ENCODE data around the gene TIMMDC1.
"Not testable (repeated sequence)": the region's sequence is repeated elsewhere in the genome, so short reads cannot be mapped to it uniquely, and the experiment has no call there.

TIMMDC1 gene

DNA sequence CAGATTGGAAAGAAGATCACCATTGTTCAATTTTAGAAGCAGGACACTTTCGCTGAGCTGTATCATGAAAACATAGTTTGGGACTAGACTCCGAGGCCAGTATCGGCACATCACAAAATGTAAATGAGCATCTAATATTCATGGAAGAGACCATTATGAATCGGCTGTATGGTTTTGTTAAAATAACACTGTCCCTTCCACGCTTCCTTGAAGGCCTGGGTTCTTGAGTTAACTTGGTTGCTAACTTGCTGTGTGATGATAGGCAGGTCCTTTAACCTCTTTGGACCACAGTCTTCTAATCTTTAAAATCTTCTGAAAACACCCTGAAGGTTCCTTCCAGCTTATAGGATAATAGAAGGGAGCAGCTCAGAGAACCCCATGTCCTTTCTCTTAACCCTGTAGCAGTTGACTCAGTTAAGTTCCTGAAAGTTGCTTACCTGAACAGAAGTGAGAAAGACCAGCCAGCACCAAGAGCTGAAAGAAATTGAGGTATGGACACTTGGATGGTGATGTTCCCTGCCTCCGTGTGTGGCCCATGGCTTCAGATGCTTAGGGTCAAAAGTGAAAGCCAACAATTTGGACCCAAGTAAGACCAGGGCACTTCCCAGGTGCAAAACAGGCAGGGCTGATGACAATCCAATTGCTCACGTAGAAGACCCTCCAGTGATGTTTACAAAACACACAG, 59.0 kb downstream of the TIMMDC1 start:
- no peak for DNase-seq (ENCODE audit: low read depth)

DNA sequence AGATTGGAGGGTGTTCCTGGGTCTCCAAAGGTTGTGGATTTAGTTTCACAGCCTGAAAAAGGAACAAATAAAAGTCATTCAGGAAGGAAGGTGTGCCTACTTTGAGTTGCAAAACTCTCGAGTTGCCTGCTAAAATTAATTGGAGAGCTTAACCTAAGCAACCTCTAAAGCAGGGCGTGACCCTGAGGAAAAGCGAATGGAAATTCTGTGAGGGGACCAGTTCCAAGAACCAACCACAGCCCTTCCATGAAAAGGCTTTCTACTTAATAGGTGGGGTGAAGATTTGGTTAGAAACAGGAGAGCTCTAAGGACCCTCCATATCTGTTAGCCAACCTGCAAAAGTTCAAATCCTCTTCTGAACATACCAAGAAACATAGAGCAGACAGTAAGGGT, 59.5 kb downstream of the TIMMDC1 start:
- no peak for DNase-seq (ENCODE audit: low read depth)

DNA sequence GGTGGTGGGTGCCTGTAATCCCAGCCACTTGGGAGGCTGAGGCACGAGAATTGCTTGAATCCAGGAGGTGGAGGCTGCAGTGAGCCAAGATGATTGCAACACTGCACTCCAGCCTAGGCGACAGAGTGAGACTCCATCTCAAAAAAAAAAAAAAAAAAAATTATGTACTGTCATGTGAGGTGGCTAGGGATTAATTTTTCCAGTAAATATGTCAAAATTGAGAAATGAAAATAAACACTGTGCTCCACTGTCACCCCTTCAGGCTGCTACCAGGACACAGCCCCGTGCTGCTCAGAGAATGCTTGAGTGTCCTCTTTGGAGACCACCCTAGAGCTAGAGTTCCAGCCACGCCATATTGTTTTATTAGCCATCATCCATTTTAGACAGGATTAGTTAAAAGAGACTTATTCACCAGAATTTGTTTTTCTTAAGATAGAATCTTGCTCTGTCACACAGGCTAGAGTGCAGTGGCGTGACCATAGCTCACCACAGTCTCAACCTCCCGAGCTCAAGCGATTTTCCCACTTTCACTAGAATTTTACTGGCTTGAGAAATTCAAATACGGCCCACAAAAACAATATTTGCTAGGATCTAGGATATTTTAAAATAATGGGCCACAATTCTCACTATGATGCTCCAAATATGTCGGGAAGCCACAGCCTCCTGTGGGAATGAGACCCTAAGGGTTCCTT, 60.4 kb downstream of the TIMMDC1 start:
- no peak for DNase-seq (ENCODE audit: low read depth)

DNA sequence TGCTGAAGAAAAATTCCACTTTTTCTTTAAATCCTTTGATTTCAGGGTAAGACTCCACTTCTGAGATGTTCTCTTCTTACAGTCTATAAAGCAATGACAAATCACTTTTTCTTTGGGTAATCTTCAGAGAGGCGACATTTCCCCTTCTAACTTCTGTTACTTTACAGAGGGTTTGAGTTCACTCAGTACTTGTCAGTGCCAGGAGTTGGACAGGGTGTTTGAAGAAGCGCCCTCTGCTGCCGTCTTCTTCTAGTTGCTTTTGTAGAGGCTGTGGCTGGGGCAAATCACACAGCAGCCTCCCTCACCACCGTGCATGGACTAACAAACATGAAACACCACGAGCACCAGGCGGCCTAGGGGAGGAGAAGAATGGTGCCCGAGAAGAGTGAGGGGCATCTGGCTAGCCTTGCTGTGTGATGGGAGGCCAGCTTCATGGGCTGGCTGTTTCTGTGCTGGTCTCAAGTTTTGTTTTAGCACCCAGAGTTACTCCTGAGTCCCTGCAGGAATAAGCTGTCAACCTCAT, 61.2 kb downstream of the TIMMDC1 start, which contains the start of gene CD80:
TSS of gene CD80 (minus strand) at position 174 of the 523 bp plus-strand sequence. CDS start 1,886 bp downstream, outside the sequence.
- DNase-seq (ENCODE audit: low read depth) = no peak

- DNase-seq (ENCODE audit: low read depth) = no peak
Measured at GRCh38 chr3:119560160-119560559, 61.8 kb downstream of the TIMMDC1 start.

DNA sequence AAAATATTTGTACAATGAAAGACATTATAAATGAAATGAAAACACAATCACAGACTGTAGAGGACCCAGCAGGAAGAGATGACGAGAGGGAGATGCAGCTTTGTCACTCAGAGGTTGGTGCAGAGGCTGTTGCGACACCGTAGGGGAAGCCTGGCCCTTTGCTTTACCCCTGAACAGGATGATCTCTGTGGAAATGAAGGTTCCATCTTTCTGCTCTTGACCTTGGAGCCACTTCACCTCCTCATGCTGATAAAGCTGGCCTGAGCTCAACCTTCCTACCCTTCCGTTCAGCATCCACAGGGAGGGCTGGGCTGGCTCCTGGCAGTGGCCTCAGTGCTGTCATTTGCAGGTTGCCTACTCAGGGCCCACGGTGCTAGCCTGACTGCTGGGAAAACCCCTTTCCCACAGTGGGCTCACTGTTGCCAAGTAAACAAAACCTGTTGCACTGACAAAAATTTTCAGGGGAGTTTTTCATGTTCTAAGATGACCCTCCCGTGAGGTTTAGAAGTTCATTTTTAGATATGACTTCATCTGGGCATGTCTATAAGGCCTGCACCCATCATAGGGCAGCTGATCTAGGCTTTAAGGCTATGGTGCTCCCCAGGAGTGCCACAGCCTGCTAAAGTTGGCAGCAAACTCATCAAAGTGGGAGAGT, 64.1 kb downstream of the TIMMDC1 start:
- no peak for DNase-seq (ENCODE audit: low read depth)

- DNase-seq (ENCODE audit: low read depth) = not testable (repeated sequence)
Measured at GRCh38 chr3:119563334-119563733, 65.0 kb downstream of the TIMMDC1 start.

DNA sequence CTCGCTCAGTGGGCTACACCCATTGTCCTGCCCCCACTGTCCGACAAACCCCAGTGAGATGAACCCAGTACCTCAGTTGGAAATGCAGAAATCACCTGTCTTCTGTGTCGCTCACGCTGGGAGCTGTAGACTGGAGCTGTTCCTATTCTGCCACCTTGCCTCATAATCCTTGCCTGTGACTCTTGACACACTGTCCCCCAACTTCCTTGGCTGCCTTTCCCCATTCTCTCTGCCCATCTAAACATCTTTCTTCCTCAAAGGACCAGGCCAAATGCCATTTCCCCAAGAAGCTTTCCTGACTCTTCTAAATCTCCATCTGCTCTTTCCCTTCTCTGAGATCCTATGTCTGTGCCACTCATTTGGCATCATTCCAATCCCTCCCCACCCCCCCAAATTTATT, 70.8 kb downstream of the TIMMDC1 start:
- no peak for DNase-seq (ENCODE audit: low read depth)

DNA sequence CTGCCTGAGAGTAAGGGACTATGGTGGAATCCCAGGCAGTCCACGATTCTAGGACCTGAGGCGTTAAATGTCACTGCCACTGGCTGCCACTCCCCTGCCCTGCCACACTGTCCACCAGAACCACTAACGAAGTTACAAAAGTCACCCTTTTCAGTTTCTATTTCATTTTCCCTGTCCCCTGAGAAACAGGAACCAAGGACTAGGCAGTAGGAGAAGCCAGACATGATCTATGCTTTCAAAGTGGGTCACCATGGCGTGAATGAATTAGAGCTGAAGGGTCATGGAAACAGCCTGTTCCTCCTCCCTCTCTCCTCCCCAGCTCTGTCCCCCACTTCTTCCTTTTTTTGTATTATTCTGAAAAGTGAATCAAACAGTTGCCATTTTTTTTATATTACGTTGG, 71.9 kb downstream of the TIMMDC1 start:
- no peak for DNase-seq (ENCODE audit: low read depth)

DNA sequence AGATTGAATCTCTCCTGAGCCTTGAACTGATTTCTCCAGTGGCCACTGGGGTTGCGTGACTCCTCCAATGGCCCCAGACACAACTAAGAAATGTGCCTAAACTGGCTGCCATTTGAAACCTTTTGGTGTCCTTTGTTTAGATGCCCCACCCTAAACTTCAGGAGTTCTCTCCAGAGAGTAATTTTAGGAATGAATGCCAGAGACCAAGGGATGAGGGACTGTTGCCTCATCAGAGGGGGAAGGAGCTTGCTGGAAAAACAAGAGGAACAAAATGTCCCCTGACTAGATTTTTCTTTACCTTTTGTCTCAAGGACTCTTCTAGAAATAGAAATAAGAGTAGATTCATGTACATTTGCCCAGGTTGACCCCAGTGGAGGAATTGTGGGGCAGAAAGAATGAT, 72.9 kb downstream of the TIMMDC1 start:
- DNase-seq (ENCODE audit: low read depth) = no peak

- DNase-seq (ENCODE audit: low read depth) = no peak
Measured at GRCh38 chr3:119571688-119572087, 73.3 kb downstream of the TIMMDC1 start.
